ENCODE measurements around the gene GEMIN7. TPM values are rescaled to one million over a fixed set of nuclear protein-coding genes. Genes with fewer than 3 reads are reported as not detected.

GEMIN7 gene
- total RNA-seq, 1 donor from 2014 or later, result 15.9 TPM

- H3K27me3 ChIP-seq (ENCODE audit: low read depth), result no peaks in the 10 kb centered on the region
- H3K27ac ChIP-seq (replicated peaks), result peak overlapping the region; percentile 65
- H3K4me1 ChIP-seq, result peaks cover 28% of the 10 kb centered on the region
- intact Hi-C loops (cut with micrococcal nuclease), result no loop called here
- H3K4me3 ChIP-seq, result no peak overlapping the region
- H3K9me3 ChIP-seq (replicated peaks), result no peaks in the 10 kb centered on the region
- no peak for TF ChIP-seq CTCF (IDR thresholded peaks at IDR 0.05; ENCODE audit: borderline replicate concordance)
- H3K36me3 ChIP-seq, result peaks cover 30% of the 10 kb centered on the region
- no peak for DNase-seq
Observed at GRCh38 chr19:45138303-45138751, 59.3 kb downstream of the GEMIN7 start.

GRCh38 chr19:45139286-45140143, 60.5 kb downstream of the GEMIN7 start:
- peaks cover 28% of the 10 kb centered on the region for H3K4me1 ChIP-seq
- H3K9me3 ChIP-seq (replicated peaks), result no peaks in the 10 kb centered on the region
- no peak for DNase-seq
- H3K27ac ChIP-seq (replicated peaks), result no peak overlapping the region
- intact Hi-C loops (cut with micrococcal nuclease), result no loop called here
- peaks cover 41% of the 10 kb centered on the region for H3K36me3 ChIP-seq
- no peak for TF ChIP-seq CTCF (IDR thresholded peaks at IDR 0.05; ENCODE audit: borderline replicate concordance)
- no peak overlapping the region for H3K4me3 ChIP-seq
- H3K27me3 ChIP-seq (ENCODE audit: low read depth), result no peaks in the 10 kb centered on the region

GRCh38 chr19:45140144-45140503, 61.1 kb downstream of the GEMIN7 start:
- no peaks in the 10 kb centered on the region for H3K9me3 ChIP-seq (replicated peaks)
- TF ChIP-seq CTCF (IDR thresholded peaks at IDR 0.05; ENCODE audit: borderline replicate concordance), result no peak
- no peak overlapping the region for H3K4me3 ChIP-seq
- H3K36me3 ChIP-seq, result peaks cover 48% of the 10 kb centered on the region
- H3K27ac ChIP-seq (replicated peaks), result no peak overlapping the region
- intact Hi-C loops (cut with micrococcal nuclease), result no loop called here
- no peaks in the 10 kb centered on the region for H3K27me3 ChIP-seq (ENCODE audit: low read depth)
- H3K4me1 ChIP-seq, result peaks cover 28% of the 10 kb centered on the region
- DNase-seq, result no peak

- H3K9me3 ChIP-seq (replicated peaks), result no peaks in the 10 kb centered on the region
- H3K4me1 ChIP-seq, result peaks cover 28% of the 10 kb centered on the region
- no peaks in the 10 kb centered on the region for H3K27me3 ChIP-seq (ENCODE audit: low read depth)
- peaks cover 52% of the 10 kb centered on the region for H3K36me3 ChIP-seq
- no peak for TF ChIP-seq CTCF (IDR thresholded peaks at IDR 0.05; ENCODE audit: borderline replicate concordance)
- no peak overlapping the region for H3K4me3 ChIP-seq
- H3K27ac ChIP-seq (replicated peaks), result no peak overlapping the region
- intact Hi-C loops (cut with micrococcal nuclease), result no loop called here
- DNase-seq, result no peak
Observed at GRCh38 chr19:45140533-45140932, 61.5 kb downstream of the GEMIN7 start.

Other genes starting within 250 kb of the GEMIN7 start
- 40.7 TPM for gene NECTIN2, start 233.0 kb upstream of the GEMIN7 start, total RNA-seq
- gene TOMM40, start 188.0 kb upstream of the GEMIN7 start, total RNA-seq, result 47.3 TPM
- 24.1 TPM for gene APOE, start 173.5 kb upstream of the GEMIN7 start, total RNA-seq
- gene APOC1, start 164.7 kb upstream of the GEMIN7 start, total RNA-seq, result 0.85 TPM
- not detected for gene APOC4, start 137.0 kb upstream of the GEMIN7 start, total RNA-seq
- gene APOC2, start 133.2 kb upstream of the GEMIN7 start, total RNA-seq, result not detected
- gene CLPTM1, start 123.9 kb upstream of the GEMIN7 start, total RNA-seq, result 89.3 TPM
- gene RELB, start 77.8 kb upstream of the GEMIN7 start, total RNA-seq, result 4.0 TPM
- gene CLASRP, start 40.2 kb upstream of the GEMIN7 start, total RNA-seq, result 31.3 TPM
- not detected for gene ZNF296, start 2.8 kb upstream of the GEMIN7 start, total RNA-seq
- gene PPP1R37, start 13.9 kb downstream of the GEMIN7 start, total RNA-seq, result 15.9 TPM
- gene NKPD1, start 81.7 kb downstream of the GEMIN7 start, total RNA-seq, result 0.05 TPM
- 15.8 TPM for gene TRAPPC6A, start 99.0 kb downstream of the GEMIN7 start, total RNA-seq
- 3.5 TPM for gene BLOC1S3, start 99.5 kb downstream of the GEMIN7 start, total RNA-seq
- gene EXOC3L2, start 166.1 kb downstream of the GEMIN7 start, total RNA-seq, result 1.8 TPM
- gene MARK4, start 172.0 kb downstream of the GEMIN7 start, total RNA-seq, result 26.5 TPM
- 3,974 TPM for gene CKM, start 243.6 kb downstream of the GEMIN7 start, total RNA-seq

Data from left ventricle myocardium inferior (tissue), 1 donor.